Tibial nerve (tissue), 4 donors: ENCODE results near the gene SKAP2. TPM values are rescaled to one million over a fixed set of nuclear protein-coding genes. Genes with fewer than 3 reads are reported as not detected.

Experiments
- DNase-seq, 2 donors: peaks; one replicate each; pipeline ENCODE4 v3.0.0-alpha.2; 2019; ENCODE audit warnings: low spot score in 2 of 2
- H3K27ac ChIP-seq, 4 donors: fragments of 200-600 bp; sonication (generic) in 3 of 4; one replicate each; pipeline ENCODE4 v1.5.1; 2017 to 2019; ENCODE audit warnings: mild to moderate bottlenecking in 1 of 4
- H3K27me3 ChIP-seq, 2 donors: fragments of 200-600 bp; sonication (generic) in 1 of 2; one replicate each; pipeline versions ENCODE4 v1.5.1 to v1.6.0; 2017 to 2019
- H3K36me3 ChIP-seq, 3 donors: fragments of 200-600 bp; sonication (generic); one replicate each; pipeline ENCODE4 v1.5.1; 2018 to 2019
- H3K4me1 ChIP-seq, 4 donors: fragments of 200-600 bp; sonication (generic) in 3 of 4; one replicate each; pipeline ENCODE4 v1.5.1; 2017 to 2019
- H3K4me3 ChIP-seq, 4 donors: fragments of 200-600 bp; sonication (generic) in 3 of 4; one replicate each; pipeline ENCODE4 v1.5.1; 2017 to 2019; ENCODE audit warnings: mild to moderate bottlenecking in 1 of 4, moderate library complexity in 1 of 4
- H3K9me3 ChIP-seq, 4 donors: fragments of 200-600 bp; sonication (generic) in 3 of 4; one replicate each; pipeline ENCODE4 v1.5.1; 2017 to 2019
- CTCF ChIP-seq, 5 experiments: fragments of 200-600 bp in 3 of 5; fragments of 450-650 bp in 2 of 5; sonication (generic) in 3 of 5; IDR thresholded peaks; one replicate each; pipeline ENCODE4 v1.5.1; 2016 to 2019; ENCODE audit warnings: antibody characterized with exemption in 5 of 5, mild to moderate bottlenecking in 3 of 5, moderate library complexity in 2 of 5
- EP300 ChIP-seq, 2 donors: sonication (generic); formaldehyde crosslinking; IDR thresholded peaks; one replicate each; pipeline ENCODE4 v1.6.1; 2017; ENCODE audit warnings: antibody characterized with exemption in 2 of 2, mild to moderate bottlenecking in 1 of 2
- POLR2A ChIP-seq, 2 donors: fragments of 450-650 bp; IDR thresholded peaks; one replicate each; pipeline ENCODE4 v1.6.1; 2017; ENCODE audit warnings: antibody characterized with exemption in 2 of 2, mild to moderate bottlenecking in 2 of 2, moderate library complexity in 2 of 2
- WGBS, 2 donors: methylation state at CpG; one replicate each; pipeline ENCODE4 v1.1.5; 2018; 5-methylcytosine and 5-hydroxymethylcytosine counted together
- total RNA-seq, 4 donors: library from RNA; depleted of rRNA; stranded (reverse); fragments of >200 nt; gene quantifications; one replicate each; pipeline ENCODE4 v1.1.0, GENCODE V29; 2016

Gene SKAP2
- total RNA-seq, 4 donors from 2014 or later: 14.1 to 33.7 (median 27.6) TPM

GRCh38 chr7:26636808-26637207 is 227.6 kb downstream of the SKAP2 start:
- no peak for DNase-seq
- H3K4me1 ChIP-seq: no peaks in the 10 kb centered on the region
- TF ChIP-seq POLR2A (IDR thresholded peaks at IDR 0.05): no peak
- TF ChIP-seq EP300 (IDR thresholded peaks at IDR 0.05): no peak
- no peak for TF ChIP-seq CTCF (IDR thresholded peaks at IDR 0.05)
- no peak overlapping the region for H3K27ac ChIP-seq
- H3K9me3 ChIP-seq: no peaks in the 10 kb centered on the region
- WGBS, 2 donors: 91 to 98% methylated on average over 3 of the region's 3 CpGs
- H3K36me3 ChIP-seq: no peaks in the 10 kb centered on the region
- H3K27me3 ChIP-seq: no peaks in the 10 kb centered on the region
- H3K4me3 ChIP-seq: no peak overlapping the region

- H3K4me1 ChIP-seq: no peaks in the 10 kb centered on the region
- DNase-seq: no peak
- WGBS, 2 donors: 83 to 90% methylated on average over 3 of the region's 3 CpGs
- no peaks in the 10 kb centered on the region for H3K36me3 ChIP-seq
- peaks cover 0 to 2% of the 10 kb centered on the region in 2 donors for H3K27me3 ChIP-seq
- no peak overlapping the region for H3K27ac ChIP-seq
- H3K9me3 ChIP-seq: no peaks in the 10 kb centered on the region
- no peak overlapping the region for H3K4me3 ChIP-seq
- TF ChIP-seq EP300 (IDR thresholded peaks at IDR 0.05): no peak
- no peak for TF ChIP-seq CTCF (IDR thresholded peaks at IDR 0.05)
- no peak for TF ChIP-seq POLR2A (IDR thresholded peaks at IDR 0.05)
These were observed 230.8 kb downstream of the SKAP2 start for GRCh38 chr7:26633557-26633956.

GRCh38 chr7:26631601-26632000 is 232.8 kb downstream of the SKAP2 start:
- no peak overlapping the region for H3K27ac ChIP-seq
- H3K4me1 ChIP-seq: no peaks in the 10 kb centered on the region
- no peak for DNase-seq
- TF ChIP-seq POLR2A (IDR thresholded peaks at IDR 0.05) (no peak), CTCF (IDR thresholded peaks at IDR 0.05) (no peak)
- peaks cover 0 to 2% of the 10 kb centered on the region in 2 donors for H3K27me3 ChIP-seq
- 91 to 94% methylated on average over 6 of the region's 6 CpGs for WGBS, 2 donors
- no peak overlapping the region for H3K4me3 ChIP-seq
- H3K36me3 ChIP-seq: no peaks in the 10 kb centered on the region
- no peaks in the 10 kb centered on the region for H3K9me3 ChIP-seq

- WGBS, 2 donors: 81 to 84% methylated on average over 14 of the region's 14 CpGs
- no peak for DNase-seq
These were observed 233.3 kb downstream of the SKAP2 start for GRCh38 chr7:26630941-26631580.

GRCh38 chr7:26630361-26630760 is 234.0 kb downstream of the SKAP2 start:
- no peak overlapping the region for H3K4me3 ChIP-seq
- H3K4me1 ChIP-seq: no peaks in the 10 kb centered on the region
- TF ChIP-seq POLR2A (IDR thresholded peaks at IDR 0.05): no peak
- no peak for TF ChIP-seq EP300 (IDR thresholded peaks at IDR 0.05)
- H3K27ac ChIP-seq: no peak overlapping the region
- peaks cover 0 to 2% of the 10 kb centered on the region in 2 donors for H3K27me3 ChIP-seq
- WGBS, 2 donors: 77 to 82% methylated on average over 4 of the region's 4 CpGs
- no peak for DNase-seq
- H3K36me3 ChIP-seq: no peaks in the 10 kb centered on the region
- H3K9me3 ChIP-seq: no peaks in the 10 kb centered on the region

More at GRCh38 chr7:26630941-26631580, 233.3 kb downstream of the SKAP2 start:
- peaks cover 0 to 2% of the 10 kb centered on the region in 2 donors for H3K27me3 ChIP-seq
- no peaks in the 10 kb centered on the region for H3K36me3 ChIP-seq
- H3K9me3 ChIP-seq: no peaks in the 10 kb centered on the region
- H3K4me3 ChIP-seq: no peak overlapping the region
- H3K27ac ChIP-seq: no peak overlapping the region
- no peaks in the 10 kb centered on the region for H3K4me1 ChIP-seq
- no peak for TF ChIP-seq CTCF (IDR thresholded peaks at IDR 0.05)
- no peak for TF ChIP-seq EP300 (IDR thresholded peaks at IDR 0.05)
